GM10266 (cell line): ENCODE results near the gene NMNAT1.

Experiments
- DNase-seq: peaks from one replicate; pipeline ENCODE4 v3.0.0; 2012; ENCODE audit errors: extremely low spot score
- TF ChIP-seq, protein P1 (sequence below): IDR thresholded peaks from 2 replicates; pipeline ENCODE4 v1.5.1; 2012; ENCODE audit warnings: mild to moderate bottlenecking, low read depth; ENCODE audit not compliant: control insufficient read depth, insufficient read depth; ENCODE audit errors: missing control alignments

The NMNAT1 gene

DNA sequence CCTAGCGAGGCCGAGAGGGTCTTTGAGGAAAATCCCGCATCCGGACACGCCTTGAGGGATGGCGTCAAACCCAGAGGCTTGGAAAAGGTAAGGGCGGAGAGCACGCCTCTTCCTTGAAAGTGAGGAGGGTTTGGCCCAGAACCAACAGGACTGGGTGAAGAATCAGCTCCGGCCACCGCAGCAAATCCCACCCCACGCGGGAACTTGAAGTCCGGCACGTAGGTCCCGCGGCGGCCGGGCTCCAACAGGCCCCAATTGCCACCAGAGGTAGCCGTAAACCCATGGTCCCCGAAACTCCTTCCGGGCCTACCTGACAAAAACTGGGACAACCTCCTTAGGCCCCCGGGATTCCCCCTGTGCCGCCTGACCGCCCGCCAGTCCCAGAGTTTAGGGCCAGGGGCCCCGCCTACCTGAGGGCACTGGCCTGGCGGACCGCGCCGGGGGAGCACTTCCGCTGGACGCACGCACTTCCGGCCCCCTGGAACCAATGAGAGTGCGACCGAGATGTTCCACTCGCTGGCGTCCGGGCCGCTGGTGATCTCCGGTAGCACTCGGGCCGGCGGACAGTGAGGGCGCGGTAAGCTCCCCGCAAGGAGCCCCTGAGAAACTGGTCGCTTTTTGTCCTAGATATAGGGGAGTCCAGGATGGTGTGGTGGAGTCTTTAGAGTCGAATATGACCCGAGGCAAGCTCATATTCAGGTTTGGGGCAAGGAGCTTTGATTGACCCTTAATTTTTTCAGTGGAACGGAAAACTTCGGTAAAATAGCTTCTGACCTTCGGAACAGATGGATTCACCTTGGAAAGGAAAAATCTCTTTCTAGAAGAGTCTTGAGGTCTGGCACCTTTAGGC lies at the start of gene NMNAT1, which contains the start of gene LZIC:
Gene NMNAT1 (plus strand): TSS at position 537 of the 850 bp plus-strand sequence. CDS start 28,599 bp downstream, outside the sequence.
Gene LZIC (minus strand): TSS at position 453 of the 850 bp plus-strand sequence. CDS start 6,772 bp downstream, outside the sequence.
- peak; percentile 89 for DNase-seq
- TF ChIP-seq, protein P1, sequence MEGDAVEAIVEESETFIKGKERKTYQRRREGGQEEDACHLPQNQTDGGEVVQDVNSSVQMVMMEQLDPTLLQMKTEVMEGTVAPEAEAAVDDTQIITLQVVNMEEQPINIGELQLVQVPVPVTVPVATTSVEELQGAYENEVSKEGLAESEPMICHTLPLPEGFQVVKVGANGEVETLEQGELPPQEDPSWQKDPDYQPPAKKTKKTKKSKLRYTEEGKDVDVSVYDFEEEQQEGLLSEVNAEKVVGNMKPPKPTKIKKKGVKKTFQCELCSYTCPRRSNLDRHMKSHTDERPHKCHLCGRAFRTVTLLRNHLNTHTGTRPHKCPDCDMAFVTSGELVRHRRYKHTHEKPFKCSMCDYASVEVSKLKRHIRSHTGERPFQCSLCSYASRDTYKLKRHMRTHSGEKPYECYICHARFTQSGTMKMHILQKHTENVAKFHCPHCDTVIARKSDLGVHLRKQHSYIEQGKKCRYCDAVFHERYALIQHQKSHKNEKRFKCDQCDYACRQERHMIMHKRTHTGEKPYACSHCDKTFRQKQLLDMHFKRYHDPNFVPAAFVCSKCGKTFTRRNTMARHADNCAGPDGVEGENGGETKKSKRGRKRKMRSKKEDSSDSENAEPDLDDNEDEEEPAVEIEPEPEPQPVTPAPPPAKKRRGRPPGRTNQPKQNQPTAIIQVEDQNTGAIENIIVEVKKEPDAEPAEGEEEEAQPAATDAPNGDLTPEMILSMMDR: peak; percentile 11

DNA sequence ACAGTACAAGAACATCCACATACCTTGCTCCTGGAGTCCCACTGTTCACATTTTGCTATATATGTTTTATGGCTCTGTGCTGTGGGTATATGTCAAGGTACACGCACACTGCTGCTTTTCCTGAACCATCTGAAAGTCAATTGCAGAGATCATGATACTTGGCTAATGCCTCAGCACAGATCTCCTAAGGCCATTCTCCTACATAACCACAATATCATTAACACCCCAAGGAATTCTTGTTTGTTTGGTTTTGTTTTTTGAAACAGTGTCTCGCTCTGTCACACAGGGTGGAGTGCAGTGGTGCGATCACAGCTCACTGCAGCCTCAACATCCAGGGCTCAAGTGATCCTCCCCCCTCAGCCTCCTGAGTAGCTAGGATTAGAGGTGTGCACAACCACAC lies 49.2 kb upstream of the NMNAT1 start:
- DNase-seq: no peak
- TF ChIP-seq, protein P1: no peak

DNA sequence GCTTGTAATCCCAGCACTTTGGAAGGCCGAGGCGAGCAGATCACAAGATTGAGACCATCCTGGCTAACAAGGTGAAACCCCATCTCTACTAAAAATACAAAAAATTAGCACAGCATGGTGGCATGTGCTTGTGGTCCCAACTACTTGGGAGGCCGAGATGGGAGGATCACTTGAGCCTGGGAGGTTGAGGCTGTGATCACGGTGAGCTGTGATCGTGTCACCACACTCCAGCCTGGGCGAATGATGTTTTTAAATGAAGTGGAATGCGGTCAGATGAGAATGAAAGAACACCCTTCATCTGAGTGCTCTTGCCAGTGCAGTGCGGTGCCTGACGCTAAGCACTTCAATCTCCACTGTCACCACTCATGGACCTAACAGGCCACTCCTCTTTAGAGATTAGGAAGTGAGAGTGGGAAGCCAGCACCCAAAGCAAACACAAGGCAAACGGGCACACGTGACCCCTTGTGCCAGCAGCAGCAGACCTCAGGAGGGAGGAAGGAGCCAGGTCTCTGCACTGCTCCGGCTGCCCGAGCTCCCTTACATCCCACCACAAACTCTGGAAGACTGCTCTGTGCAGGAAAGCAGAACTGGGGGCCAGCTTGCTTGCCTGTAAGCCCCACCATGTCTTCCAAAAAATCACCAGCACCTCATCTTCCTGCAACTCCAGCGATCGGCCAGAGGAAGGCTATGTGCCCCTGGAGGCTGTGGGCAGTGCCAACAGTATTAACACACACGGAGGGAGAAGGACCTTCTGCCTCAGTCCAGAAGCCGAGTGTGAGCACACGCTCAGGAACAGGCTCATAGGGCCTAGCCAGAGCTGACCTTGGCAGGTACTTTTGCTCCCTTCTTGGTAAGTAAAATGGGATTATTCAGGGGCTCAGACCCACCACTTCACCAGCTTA lies 42.9 kb upstream of the NMNAT1 start:
- TF ChIP-seq, protein P1: no peak
- DNase-seq: no peak

DNA sequence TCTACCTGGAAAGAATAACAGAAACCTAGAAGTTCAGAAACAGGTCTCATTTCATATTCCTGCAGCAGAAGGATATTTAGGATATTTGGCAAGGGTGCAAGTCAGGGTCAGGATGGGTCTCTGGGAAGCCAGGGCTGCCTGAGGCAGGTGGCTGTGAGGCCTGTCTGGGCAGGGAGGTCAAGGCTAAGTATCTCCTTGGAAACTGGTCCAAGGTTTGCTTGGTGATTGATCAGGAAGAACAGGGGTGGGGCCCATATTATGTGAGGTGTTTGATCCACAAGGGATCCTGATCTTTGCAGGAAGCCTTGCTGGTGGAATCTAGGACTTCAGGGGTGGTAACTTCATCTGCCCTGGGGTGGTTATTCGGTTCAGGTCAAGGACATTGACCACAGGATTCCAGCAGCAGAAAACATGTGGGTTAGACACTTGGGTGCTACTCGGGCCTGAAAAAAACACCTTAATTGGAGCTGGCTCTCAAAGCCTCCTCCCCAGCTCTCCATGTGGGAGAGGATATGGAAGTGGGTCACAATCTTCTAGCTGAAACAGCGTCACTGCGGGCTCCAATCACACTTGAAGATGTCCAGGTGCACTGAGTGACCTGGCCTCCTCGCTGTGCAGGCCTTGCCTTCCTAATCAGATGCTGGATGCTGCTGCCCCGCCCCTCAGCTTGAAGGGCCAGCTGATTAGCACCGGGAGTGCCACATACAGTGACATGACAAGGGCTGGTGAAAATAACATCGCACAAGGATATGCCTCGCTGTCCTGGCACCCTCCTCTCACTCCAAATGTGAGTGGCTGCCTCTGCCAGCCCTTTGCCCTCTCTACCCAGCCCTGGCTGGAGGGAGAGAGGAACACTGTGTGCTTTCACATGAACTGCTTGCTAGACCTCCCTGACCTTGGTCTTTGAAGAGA lies 41.9 kb upstream of the NMNAT1 start:
- TF ChIP-seq, protein P1: no peak
- DNase-seq: no peak

DNA sequence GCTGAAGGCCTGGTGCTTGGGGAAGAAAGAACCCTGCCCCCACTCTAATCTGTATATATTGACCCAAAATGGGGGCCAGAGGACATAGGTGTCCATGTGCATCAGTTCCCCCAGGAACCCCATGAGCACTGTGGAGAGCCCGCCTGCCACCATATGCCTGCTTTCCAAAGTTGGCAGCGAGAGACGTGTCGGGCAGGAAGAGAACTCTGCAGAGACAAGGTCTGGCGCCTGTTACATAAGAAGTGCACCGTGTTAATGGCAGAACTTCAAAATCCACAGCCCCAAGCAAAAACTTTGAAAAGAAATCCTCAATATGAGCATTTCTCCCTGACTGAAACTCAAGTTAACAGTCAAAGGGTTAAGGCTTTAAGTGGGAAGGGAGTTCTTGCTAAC lies 41.2 kb upstream of the NMNAT1 start:
- no peak for DNase-seq
- TF ChIP-seq, protein P1: no peak

DNA sequence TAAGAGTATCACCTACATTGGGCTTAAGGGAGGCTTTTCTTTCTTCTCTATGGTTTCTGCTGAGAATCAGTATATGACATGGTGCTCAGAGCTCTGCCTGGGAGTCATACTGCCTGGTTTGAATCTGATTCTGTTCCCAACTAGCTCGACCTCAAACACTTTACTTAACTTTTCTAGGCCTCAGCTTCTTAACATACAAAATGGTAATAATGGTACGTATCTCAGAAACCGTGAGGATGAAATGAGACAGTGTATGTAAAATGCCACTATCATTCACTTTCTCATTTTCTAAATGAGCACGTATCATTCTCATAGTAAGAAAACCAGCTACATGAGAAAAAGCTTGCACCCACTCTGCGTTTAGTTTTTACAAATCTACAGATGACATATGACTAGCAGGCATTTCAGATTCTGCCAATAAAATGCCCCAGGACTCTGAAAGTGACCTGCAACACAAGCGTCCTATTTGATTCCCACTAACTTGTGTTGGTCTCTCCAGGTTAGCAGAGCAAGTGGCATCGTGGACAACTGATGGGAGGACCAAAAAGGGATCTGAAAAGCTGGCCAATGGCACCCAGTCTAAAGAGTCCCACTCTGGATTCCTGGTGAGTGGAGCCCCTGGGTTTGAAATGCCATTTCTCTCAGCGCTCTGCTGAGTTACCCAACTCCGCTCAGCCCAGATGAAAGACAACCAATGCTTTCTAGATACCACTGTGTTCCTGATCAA lies 39.3 kb upstream of the NMNAT1 start:
- no peak for DNase-seq
- TF ChIP-seq, protein P1: no peak
